ENCODE data around the gene TENT5C. TPM values are rescaled to one million over a fixed set of nuclear protein-coding genes. Genes with fewer than 3 reads are reported as not detected.

TENT5C gene
- total RNA-seq, 2 donors from 2014 or later: 3.6 to 12.4 TPM

GRCh38 chr1:117623698-117624097, 17.9 kb downstream of the TENT5C start:
- DNase-seq (ENCODE audit: low spot score): no peak
- intact Hi-C loops (cut with DNase I): no loop called here

- no peak for DNase-seq (ENCODE audit: low spot score)
- intact Hi-C loops (cut with DNase I): no loop called here
Observed at GRCh38 chr1:117627546-117628130, 21.8 kb downstream of the TENT5C start.

DNA sequence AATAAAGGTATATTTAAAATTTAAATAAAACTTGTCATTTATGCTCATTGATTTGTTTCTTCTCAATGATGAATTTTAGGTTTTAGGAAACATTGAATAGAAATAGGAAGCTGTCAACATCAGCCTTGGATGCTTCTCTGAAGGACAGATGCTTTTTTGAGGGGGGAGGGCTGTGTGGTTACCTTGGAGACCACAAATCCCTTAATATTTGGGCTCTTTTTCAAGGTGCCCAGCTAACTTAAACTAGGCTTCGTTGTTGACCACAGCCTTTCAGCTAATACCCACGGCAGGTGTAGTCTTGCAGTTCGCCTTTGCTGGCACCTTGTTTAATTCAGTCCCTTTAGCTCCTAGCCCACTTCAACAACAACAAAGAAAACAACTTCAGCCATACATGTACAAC, 22.5 kb downstream of the TENT5C start:
- intact Hi-C loops (cut with DNase I): no loop called here
- DNase-seq (ENCODE audit: low spot score): peak; percentile 2

DNA sequence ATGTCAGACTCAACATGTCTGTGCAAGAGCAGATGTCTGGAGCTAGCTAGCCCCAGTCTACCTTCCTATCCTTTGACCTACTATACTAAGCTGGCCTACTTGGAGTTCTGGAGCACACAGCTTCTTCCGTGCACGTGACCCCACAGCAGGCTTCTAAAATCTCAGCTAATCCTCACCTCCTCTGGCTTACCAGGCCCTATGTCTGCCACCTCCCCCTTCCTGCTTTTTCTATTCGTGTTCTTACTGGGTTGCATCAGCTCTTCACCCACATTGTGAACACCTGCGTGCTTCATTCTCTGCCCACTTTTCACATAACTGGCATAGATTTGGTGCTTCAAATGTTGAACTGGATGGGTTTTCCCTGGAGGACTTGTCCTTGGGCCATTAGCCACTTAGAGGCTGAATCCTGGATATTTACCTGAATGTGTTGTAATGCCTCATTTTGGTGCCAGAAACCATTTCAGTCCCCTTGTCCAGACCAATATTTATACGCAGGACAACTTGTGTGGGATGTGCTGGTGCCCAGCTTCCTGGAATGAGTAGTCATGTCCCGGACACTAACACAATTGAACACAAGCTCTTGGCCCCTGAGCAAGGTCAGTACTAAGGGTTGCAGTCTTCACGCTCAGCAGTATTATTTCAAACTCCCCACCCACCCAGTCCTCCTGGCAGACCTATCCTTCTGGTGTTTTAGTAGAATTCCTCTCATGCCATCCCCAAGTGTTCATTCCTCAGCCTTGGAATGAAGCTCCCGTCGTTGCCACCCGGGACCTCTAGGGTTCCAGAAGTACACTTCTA, 24.0 kb downstream of the TENT5C start:
- DNase-seq (ENCODE audit: low spot score): peak; percentile 32
- intact Hi-C loops (cut with DNase I): no loop called here

- peak; percentile 63 for DNase-seq (ENCODE audit: low spot score)
- intact Hi-C loops (cut with DNase I): no loop called here
Observed at GRCh38 chr1:117630423-117630998, 24.7 kb downstream of the TENT5C start.

GRCh38 chr1:117631359-117632160, 25.7 kb downstream of the TENT5C start:
- intact Hi-C loops (cut with DNase I): no loop called here
- peak; percentile 16 for DNase-seq (ENCODE audit: low spot score)

DNA sequence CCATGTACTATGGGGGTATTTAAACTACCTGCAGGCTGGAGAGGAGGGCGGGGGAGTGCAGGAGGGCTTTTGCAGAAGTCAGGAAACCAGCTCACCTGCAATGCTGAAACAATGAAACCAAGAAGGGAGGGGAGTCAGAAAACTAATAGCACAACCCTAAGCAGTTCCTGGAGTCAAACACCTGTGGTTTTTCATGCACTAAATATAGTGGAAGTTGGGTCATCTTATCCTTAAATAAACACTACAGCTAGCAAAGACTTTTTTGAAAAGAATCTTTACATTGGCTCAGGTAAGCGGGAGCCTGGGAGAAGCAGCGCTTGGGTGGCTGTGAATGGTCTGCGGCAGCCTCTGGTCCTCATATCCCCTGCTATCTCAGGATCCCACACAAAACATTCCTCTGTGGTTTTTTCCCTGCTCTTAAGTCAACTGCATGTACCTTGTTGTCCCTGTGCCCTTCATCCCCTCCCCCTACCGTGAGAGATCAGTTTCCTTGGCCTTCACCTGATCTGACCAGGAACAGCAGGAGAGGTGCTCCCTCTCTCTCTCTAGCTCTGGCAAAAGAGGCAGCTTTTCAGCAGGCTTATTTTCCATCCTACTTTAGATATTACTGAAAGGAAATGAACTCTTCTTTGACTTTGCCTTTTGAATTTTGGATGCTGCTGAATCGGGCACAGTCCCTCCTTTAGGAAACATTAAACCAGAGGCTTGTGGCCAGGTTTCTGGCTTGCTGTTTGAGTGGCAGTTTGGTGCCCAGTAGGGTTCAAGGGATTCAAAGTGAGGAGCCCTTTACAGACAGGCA, 26.6 kb downstream of the TENT5C start:
- DNase-seq (ENCODE audit: low spot score): peak; percentile 7
- intact Hi-C loops (cut with DNase I): no loop called here

DNA sequence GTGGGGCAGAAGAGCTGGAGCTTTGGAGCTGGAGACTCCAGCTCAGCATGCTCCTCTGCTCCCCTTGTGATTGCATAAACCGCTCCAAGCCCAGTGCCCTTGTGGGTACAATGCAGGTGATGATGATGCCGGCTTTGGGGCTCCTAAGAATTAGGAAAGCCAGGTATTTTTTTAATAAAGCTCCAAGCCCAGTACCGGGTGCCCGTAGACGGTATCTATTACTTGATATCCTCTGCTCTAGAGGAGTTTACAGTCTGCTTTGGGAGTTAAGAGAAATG, 27.2 kb downstream of the TENT5C start:
- DNase-seq (ENCODE audit: low spot score): no peak
- intact Hi-C loops (cut with DNase I): no loop called here

DNA sequence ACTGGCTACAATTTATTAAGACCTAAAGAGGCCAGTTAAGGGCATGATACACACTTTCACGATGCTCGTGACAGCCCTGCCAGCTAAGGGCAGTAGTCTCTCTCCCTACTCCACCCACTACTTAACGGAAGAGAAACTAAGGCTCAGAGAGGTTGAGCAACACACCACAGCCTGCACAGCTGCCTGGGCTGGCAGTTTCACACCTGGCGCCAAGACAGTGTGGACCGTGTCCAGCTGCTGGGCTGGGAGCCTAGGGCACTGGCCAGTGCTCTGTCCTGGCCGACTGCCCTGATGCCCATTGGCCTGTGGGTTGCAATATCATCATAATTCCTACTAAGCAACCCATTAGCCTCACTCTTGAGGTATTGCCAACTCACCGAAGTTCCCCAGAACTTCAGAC, 27.6 kb downstream of the TENT5C start:
- DNase-seq (ENCODE audit: low spot score): peak; percentile 74
- intact Hi-C loops (cut with DNase I): no loop called here

DNA sequence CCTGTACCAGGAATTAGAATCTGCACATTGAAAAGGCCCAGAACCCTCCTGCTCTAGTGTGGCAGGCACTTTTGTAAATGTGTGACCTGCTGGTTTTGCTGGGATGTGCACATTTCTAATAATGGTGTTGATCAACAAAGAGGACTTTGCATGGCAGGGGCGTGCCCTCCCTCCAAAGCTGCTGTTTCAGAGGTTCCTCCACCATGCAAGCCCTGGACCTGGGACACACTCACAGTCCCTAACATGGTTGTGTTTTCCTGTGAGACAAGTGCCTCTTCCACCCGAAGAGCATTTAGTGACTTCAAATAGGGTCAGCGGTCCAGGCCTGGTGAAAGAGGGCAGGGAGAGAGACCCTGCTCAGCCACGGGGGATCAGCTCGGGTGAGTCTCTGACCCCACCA, 28.1 kb downstream of the TENT5C start:
- intact Hi-C loops (cut with DNase I): no loop called here
- peak; percentile 46 for DNase-seq (ENCODE audit: low spot score)

DNA sequence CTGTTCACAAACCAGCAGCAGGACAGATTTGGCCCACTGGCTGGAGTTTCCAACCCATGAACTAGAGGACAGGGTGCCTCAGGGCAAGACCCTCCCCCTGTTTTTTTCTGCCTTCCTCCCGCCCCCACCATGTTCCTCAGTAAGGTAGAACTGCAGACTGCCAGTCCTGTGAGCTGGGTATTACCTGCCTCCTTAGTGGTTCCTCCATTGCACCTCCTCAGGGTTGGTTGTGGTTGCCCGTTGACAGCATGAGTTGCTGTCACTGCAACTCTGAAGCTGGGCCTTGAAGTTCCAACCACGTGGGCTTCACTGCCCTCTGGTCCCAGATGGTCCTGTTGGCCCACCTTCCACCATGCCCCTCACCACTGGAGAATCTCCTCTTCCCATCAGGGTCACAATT, 28.8 kb downstream of the TENT5C start:
- intact Hi-C loops (cut with DNase I): no loop called here
- peak; percentile 40 for DNase-seq (ENCODE audit: low spot score)

- intact Hi-C loops (cut with DNase I): no loop called here
Observed at GRCh38 chr1:117635805-117636204, 30.0 kb downstream of the TENT5C start.

GRCh38 chr1:117636637-117637425, 31.0 kb downstream of the TENT5C start:
- intact Hi-C loops (cut with DNase I): no loop called here
- DNase-seq (ENCODE audit: low spot score): peak; percentile 53

More at GRCh38 chr1:117635805-117636204, 30.0 kb downstream of the TENT5C start:
- DNase-seq (ENCODE audit: low spot score): no peak

- intact Hi-C loops (cut with DNase I): no loop called here
- DNase-seq (ENCODE audit: low spot score): no peak
Observed at GRCh38 chr1:117638141-117638540, 32.3 kb downstream of the TENT5C start.

DNA sequence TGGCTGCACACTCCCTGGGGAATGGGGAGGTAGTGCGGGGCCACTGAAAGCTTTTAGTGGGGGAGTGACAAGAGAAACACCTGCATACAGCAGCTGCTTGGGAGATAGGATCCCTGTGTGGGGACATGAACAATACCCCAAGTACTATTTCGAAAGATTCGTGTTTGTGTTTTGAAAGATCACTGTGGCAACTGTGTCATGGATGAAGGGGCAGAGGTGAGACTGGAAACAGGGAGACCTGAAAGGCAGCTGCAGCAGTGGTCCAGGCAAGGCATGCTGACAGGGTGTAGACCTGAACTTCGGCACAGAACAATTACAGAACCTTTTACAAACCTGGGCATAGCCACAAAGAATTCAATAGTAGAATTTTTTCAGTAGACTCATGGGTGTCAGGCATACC, 32.9 kb downstream of the TENT5C start:
- DNase-seq (ENCODE audit: low spot score): no peak
- intact Hi-C loops (cut with DNase I): no loop called here

DNA sequence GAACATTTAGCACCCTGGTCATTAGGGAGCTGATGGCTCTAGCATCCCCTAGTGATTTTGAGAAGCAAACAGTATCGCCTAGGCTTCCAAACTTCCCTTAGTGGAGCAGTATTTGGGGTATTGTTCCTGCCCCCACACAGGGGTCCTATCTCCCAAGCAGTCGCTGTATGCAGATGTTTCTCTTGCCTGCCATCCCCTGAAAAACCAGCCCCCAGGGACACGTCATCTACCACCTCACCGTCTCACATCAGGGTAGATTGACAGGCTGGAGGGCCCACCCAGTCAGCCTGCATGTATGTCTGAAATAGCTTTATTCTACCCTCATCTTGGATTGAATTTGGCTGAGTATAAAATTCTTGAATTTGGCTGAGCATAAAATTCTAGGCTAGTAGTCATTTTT, 33.9 kb downstream of the TENT5C start:
- intact Hi-C loops (cut with DNase I): no loop called here
- no peak for DNase-seq (ENCODE audit: low spot score)

DNA sequence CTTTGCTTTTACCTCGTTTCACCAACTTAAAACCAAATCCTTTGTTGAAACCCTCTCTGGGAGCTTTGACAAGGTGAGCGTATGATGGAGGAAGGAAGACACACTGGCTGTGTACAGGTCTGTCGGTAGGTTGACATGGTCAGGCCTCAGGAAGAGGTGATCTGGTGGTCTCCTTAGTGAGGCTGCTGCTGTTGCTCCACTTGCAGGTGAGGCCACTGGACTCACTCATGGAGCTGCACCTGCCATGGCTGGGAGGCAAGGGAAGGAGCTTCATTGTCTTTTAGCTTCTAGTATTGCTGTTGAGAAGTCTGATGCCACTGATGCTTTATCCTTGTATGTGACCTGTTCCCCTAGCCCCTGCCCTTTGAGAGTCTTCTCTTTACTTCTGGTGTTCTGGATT, 35.7 kb downstream of the TENT5C start:
- no peak for DNase-seq (ENCODE audit: low spot score)
- intact Hi-C loops (cut with DNase I): no loop called here

DNA sequence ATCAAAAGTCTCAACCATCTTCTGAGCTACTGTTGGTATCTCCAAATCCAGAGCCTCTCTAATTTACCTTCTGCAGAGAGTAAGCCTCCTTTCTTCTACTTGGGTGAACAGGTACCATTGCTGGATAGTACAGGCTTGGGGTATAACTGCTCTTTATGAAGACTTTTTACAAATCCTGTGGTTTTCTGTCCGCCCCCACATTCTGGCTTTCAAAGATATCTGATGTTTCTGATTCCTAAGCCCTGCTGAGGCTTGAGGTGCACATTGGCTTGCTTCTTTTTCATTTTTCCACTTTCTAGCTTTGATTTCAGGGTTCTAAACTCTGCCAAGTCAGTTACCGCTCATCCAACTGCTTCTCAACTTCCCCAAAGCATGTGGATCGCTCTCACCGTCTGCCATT, 37.1 kb downstream of the TENT5C start:
- peak; percentile 1 for DNase-seq (ENCODE audit: low spot score)
- intact Hi-C loops (cut with DNase I): no loop called here

DNA sequence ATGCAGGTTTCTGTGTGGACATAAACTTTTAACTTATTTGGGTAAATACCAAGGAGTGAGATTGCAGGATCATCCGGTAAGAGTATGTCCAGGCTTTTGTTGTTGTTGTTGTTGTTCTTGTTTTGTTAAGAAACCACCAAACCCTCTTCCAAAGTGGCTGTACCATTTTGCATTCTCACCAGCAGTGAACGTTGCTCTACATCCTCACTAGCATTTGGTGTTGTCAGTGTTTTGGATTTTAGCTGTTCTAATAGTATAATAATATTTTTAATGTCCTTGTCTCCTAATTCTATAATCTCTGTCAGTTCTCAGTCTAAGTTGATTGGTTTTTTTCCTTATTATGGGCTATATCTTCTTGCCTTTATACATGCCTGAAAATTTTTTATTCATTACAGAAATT, 37.8 kb downstream of the TENT5C start:
- no peak for DNase-seq (ENCODE audit: low spot score)
- intact Hi-C loops (cut with DNase I): no loop called here

Measured in posterior vena cava (tissue), 2 donors.